ENCODE data around the gene PRKG1.

DNA sequence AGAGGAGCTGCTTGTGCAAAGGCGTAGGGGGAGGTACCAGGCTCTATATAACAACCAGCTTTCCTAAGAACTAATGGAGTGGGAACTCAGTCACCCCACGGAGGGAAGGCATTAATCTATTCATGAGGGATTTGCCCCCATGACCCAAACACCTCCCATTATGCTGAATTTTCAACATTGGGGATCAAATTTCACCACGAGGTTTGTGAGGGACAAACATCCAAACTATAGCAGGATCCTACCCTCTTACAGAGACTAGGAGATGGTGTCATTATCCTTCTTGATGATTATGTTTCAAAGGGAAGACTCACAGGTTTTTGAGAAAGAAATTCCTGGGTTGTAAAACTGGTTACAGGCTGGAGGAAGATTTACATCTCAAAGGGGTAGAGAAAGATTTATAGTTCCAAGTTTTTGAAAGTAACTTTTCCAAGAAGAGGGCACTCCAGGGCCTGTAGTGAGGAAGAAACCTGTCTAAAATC is 944.8 kb downstream of the PRKG1 start:
- TF ChIP-seq, protein P1, sequence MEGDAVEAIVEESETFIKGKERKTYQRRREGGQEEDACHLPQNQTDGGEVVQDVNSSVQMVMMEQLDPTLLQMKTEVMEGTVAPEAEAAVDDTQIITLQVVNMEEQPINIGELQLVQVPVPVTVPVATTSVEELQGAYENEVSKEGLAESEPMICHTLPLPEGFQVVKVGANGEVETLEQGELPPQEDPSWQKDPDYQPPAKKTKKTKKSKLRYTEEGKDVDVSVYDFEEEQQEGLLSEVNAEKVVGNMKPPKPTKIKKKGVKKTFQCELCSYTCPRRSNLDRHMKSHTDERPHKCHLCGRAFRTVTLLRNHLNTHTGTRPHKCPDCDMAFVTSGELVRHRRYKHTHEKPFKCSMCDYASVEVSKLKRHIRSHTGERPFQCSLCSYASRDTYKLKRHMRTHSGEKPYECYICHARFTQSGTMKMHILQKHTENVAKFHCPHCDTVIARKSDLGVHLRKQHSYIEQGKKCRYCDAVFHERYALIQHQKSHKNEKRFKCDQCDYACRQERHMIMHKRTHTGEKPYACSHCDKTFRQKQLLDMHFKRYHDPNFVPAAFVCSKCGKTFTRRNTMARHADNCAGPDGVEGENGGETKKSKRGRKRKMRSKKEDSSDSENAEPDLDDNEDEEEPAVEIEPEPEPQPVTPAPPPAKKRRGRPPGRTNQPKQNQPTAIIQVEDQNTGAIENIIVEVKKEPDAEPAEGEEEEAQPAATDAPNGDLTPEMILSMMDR (optimal IDR thresholded peaks at IDR 0.05 in 1 of 3, IDR thresholded peaks at IDR 0.05 in 1 of 3, conservative IDR thresholded peaks at IDR 0.05 in 1 of 3; ENCODE audit: extremely low read depth in 1 of 3, insufficient read depth in 2 of 3, low read length in 3 of 3): no peak
- TF ChIP-seq EZH2 (IDR thresholded peaks at IDR 0.05; ENCODE audit: low read length): no peak

Data from keratinocyte (primary cell).